ENCODE data around the gene RASSF3. TPM values are rescaled to one million over a fixed set of nuclear protein-coding genes. Genes with fewer than 3 reads are reported as not detected.

Gene RASSF3
- total and polyA plus RNA-seq, 2 donors from 2014 or later: 8.2 to 35.6 TPM

DNA sequence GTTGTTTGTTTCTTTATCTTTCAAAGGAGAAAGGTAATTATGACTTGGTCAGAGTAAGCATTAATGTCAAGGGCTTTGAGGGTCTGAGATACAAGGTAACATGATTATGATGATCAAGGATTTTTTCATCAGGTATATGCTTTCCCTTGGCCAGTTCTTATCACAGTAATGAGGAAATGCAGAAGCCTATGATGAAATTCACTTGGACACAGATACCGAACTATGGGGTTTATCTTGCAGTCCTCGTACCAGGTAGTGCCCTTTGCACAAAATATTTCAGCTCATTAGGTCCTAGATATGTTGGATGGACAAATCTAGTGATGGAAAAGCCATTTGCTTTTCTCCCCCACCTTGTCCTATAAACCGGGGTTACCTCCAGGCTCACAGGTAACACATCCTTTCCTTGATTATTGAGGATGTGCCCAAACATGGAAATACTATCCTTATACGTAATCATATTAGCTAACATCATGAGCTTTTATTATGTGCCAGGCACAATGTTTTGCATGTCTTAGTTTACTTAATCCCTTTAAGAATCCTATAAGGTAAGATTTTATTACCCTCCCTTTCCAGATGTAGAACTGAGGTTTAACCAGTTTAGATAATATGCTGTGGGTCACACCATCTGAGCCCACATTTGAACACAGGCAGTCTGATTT lies 7.0 kb upstream of the RASSF3 start:
- no peaks in the 10 kb centered on the region for H3K9me3 ChIP-seq (ENCODE audit: control insufficient read depth in 2 of 3, insufficient read depth in 1 of 3, low read length in 3 of 3)
- no peaks in the 10 kb centered on the region for H3K27me3 ChIP-seq (ENCODE audit: control insufficient read depth, insufficient read depth, low read length)
- H3K9ac ChIP-seq (ENCODE audit: low read length in 3 of 3): no peak overlapping the region
- intact Hi-C loops (cut with DNase I): no loop called here
- H3K36me3 ChIP-seq (ENCODE audit: control insufficient read depth in 2 of 3, insufficient read depth in 3 of 3, low read length in 3 of 3): no peaks in the 10 kb centered on the region
- DNase-seq (no peak), FAIRE-seq (no peak)
- no peak overlapping the region for H3K4me3 ChIP-seq (ENCODE audit: low read length in 3 of 3)
- TF ChIP-seq CTCF (IDR thresholded peaks at IDR 0.05; ENCODE audit: borderline replicate concordance, extremely low read depth, insufficient read depth): no peak
- H3K4me1 ChIP-seq (ENCODE audit: control insufficient read depth in 2 of 3, insufficient read depth in 2 of 3, low read depth in 1 of 3, low read length in 3 of 3): no peaks in the 10 kb centered on the region
- H3K27ac ChIP-seq (ENCODE audit: low read depth in 2 of 2, low read length in 2 of 2): no peak overlapping the region

DNA sequence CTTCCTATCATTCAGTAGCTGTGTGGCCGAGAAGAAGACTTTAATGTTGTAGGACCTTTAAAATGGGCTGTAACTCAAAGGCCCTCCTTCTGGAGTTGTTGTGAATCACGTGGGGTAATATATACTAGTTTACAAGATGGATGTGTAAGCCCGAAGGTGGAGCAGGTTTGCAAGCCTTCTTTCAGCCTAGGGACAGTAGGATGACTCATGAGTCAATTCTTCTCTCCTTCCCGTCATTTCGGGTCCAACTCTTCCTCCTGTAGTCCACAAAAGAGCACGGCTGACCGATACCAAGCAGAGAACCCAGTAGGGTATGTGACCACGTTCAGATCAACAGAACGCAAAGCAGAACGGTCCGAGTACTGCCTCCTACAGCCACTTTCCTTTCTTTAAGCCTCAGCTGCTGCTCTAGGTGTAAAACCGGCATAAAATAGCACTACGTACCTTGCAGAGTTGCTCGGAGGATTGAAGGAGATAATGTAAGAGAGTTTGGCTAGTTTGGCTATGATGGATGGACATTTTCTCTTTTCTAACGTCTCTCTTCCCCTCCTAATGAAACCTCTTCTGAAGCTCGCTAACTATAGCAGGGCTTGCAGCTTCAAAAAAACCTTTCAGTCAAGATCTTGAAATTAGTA lies 1.3 kb upstream of the RASSF3 start:
- TF ChIP-seq CTCF (IDR thresholded peaks at IDR 0.05; ENCODE audit: borderline replicate concordance, extremely low read depth, insufficient read depth): no peak
- Histone ChIP-seq H3K36me3 (ENCODE audit: control insufficient read depth in 2 of 3, insufficient read depth in 3 of 3, low read length in 3 of 3) (no peaks in the 10 kb centered on the region), H3K9me3 (ENCODE audit: control insufficient read depth in 2 of 3, insufficient read depth in 1 of 3, low read length in 3 of 3) (no peaks in the 10 kb centered on the region), H3K4me3 (ENCODE audit: low read length in 3 of 3) (peak overlapping the region; percentile 62 to 82 (median 65)), H3K9ac (ENCODE audit: low read length in 3 of 3) (peak overlapping the region; percentile 8 to 73 (median 14)), H3K27ac (ENCODE audit: low read depth in 2 of 2, low read length in 2 of 2) (peak overlapping the region; percentile 71 to 81), H3K4me1 (ENCODE audit: control insufficient read depth in 2 of 3, insufficient read depth in 2 of 3, low read depth in 1 of 3, low read length in 3 of 3) (no peaks in the 10 kb centered on the region), H3K27me3 (ENCODE audit: control insufficient read depth, insufficient read depth, low read length) (no peaks in the 10 kb centered on the region)
- DNase-seq: peak in 4 of 5 donors; percentile 39 to 75 (median 48)
- FAIRE-seq: no peak
- intact Hi-C loops (cut with DNase I): no loop called here

DNA sequence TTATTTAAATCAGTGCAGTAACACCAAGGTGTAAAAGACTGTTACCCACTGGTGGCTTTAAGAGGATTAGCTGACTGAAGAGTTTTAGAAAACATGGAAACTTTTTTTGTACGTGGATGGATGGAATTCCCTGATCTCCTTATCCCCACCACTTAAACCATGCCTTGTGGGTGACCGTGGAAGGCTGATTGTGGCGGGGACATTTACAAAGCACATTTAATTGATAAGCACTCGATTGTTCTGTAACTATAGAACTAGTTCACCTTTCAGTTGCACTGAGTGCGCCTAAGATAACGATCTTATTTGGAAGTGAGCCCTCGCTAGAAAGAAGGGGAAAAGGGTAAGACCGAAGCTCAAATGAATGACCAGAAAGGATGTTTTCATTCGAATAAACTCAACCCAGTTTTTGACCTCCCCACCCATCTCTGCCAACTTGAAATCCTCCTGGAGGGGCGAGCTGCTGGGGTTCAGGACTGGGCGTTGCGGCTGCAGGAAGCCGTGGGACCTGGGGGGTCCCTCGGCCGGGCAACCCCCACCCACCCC lies 688 bp upstream of the RASSF3 start:
- Histone ChIP-seq H3K9me3 (ENCODE audit: control insufficient read depth in 2 of 3, insufficient read depth in 1 of 3, low read length in 3 of 3) (no peaks in the 10 kb centered on the region), H3K9ac (ENCODE audit: low read length in 3 of 3) (peak overlapping the region; percentile 14 to 73 (median 59)), H3K27ac (ENCODE audit: low read depth in 2 of 2, low read length in 2 of 2) (peak overlapping the region; percentile 81 to 92), H3K4me3 (ENCODE audit: low read length in 3 of 3) (peak overlapping the region; percentile 62 to 82 (median 65)), H3K4me1 (ENCODE audit: control insufficient read depth in 2 of 3, insufficient read depth in 2 of 3, low read depth in 1 of 3, low read length in 3 of 3) (no peaks in the 10 kb centered on the region), H3K27me3 (ENCODE audit: control insufficient read depth, insufficient read depth, low read length) (no peaks in the 10 kb centered on the region), H3K36me3 (ENCODE audit: control insufficient read depth in 2 of 3, insufficient read depth in 3 of 3, low read length in 3 of 3) (no peaks in the 10 kb centered on the region)
- FAIRE-seq (no peak), DNase-seq (peak in 2 of 5 donors; percentile 37 to 44)
- TF ChIP-seq CTCF (IDR thresholded peaks at IDR 0.05; ENCODE audit: borderline replicate concordance, extremely low read depth, insufficient read depth): no peak
- intact Hi-C loops (cut with DNase I): no loop called here
